Measurements from ENCODE around the gene BCL11B.

BCL11B gene

DNA sequence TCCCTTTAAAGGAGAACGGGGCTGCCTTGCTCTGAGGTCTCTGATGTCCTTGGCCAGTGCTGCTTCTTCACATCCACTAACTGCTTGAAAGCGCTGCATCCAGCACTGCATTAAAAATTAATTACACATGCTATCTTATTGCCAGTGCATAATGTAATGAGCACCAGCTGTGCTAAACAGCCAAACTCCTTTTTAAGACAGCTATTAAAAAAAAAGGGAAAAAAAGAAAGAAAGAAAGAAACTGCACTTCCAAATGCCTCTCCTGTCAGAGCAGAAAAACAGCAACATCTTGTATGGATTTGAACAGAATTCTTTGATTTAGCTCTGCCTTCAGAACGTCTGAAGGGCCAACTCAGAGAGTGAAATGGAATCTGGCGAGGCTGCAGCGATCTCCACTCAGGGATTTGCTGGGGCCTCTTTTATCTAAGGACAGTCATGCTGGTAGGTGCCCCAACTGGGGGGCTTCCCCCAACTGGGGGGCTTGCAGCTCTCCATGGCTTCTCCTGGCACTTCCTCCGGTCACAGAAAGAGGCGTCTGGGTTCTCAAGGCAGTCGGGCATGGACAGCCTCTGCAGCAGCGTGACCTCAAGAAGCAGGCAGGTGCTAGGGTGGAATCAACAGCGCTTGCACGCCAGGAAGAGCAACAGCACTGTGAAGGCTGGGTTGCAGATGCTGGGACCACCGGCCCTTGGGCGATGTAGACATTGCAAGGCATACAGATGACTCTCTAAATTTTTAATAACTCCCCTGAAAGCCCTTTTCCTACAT, 46.4 kb downstream of the BCL11B start:
- Histone ChIP-seq H3K9me3 (ENCODE audit: control insufficient read depth in 5 of 5, low read length in 5 of 5) (no peaks in the 10 kb centered on the region), H3K9ac (ENCODE audit: low read length in 5 of 5) (no peak overlapping the region), H3K36me3 (ENCODE audit: control insufficient read depth in 5 of 5, insufficient read depth in 5 of 5, low read length in 5 of 5) (no peaks in the 10 kb centered on the region), H3K27me3 (ENCODE audit: control insufficient read depth in 5 of 5, insufficient read depth in 4 of 5, low read length in 5 of 5) (peaks cover 3 to 26% (median 12%) of the 10 kb centered on the region in 5 donors), H3K4me3 (ENCODE audit: low read depth in 1 of 5, low read length in 5 of 5) (no peak overlapping the region), H3K27ac (ENCODE audit: low read depth, low read length) (no peak overlapping the region), H3K4me1 (ENCODE audit: control insufficient read depth in 5 of 5, insufficient read depth in 5 of 5, low read length in 5 of 5) (peaks cover 0 to 8% (median 0%) of the 10 kb centered on the region in 5 donors)

DNA sequence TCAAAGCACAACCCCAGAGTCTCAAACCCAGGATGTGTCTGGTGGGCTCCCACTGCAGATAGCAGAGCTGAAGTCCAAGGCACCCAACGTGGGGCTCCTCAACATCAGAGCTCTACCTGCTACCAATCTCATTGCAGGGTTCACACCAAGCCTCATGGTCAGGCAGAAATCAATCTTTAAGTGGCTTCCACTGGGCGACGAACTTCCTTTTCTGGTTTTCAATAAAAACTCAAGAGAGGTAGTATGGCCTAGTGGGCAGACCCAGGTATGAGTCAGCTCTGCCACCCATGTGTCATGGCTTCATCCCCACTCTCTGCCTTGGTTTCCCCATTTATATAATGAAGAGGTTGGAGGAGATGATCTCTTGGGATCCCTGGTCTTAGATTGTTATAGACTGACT, 47.0 kb downstream of the BCL11B start:
- Histone ChIP-seq H3K27ac (ENCODE audit: low read depth, low read length) (no peak overlapping the region), H3K4me1 (ENCODE audit: control insufficient read depth in 5 of 5, insufficient read depth in 5 of 5, low read length in 5 of 5) (peaks cover 0 to 8% (median 0%) of the 10 kb centered on the region in 5 donors), H3K9me3 (ENCODE audit: control insufficient read depth in 5 of 5, low read length in 5 of 5) (no peaks in the 10 kb centered on the region), H3K9ac (ENCODE audit: low read length in 5 of 5) (no peak overlapping the region), H3K36me3 (ENCODE audit: control insufficient read depth in 5 of 5, insufficient read depth in 5 of 5, low read length in 5 of 5) (no peaks in the 10 kb centered on the region), H3K27me3 (ENCODE audit: control insufficient read depth in 5 of 5, insufficient read depth in 4 of 5, low read length in 5 of 5) (peaks cover 3 to 24% (median 12%) of the 10 kb centered on the region in 5 donors), H3K4me3 (ENCODE audit: low read depth in 1 of 5, low read length in 5 of 5) (no peak overlapping the region)

DNA sequence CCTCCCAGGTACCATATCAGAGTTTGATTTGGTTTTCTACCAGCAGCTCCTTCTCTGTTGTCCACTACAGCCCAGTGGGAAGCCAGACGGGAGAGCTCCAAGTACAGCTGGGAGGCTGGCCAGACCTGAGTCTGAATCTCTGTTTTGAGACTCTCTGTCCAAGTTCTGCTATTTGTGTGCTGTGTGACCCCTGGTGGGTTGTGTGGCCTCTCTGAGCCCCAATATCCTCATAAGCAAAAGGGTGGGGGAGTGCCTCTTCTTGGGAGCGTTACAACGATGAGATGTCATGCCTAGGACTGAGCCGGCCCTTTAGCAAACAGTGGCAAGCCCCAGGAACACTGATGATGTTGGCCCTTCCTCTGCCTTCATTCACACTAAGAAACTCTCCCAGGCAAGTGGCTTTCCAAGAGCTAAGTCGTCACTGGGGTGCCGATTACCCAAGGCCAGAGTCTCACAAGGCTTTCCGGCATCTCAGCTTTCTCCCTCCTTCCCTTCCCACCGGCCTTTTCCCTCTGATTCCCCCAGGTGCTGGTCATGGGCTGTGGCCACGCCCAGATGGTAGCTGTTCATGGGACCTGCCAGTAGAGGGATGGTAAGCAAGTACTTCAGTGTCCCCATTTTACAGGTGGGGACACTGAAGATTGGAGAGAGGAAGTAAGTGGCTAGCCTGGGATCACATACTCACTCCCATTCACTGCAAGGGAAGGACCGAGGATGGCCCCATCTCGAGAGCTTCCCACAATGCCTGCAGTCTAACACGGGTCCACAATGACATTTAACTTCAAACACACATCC, 47.7 kb downstream of the BCL11B start:
- H3K4me3 ChIP-seq (ENCODE audit: low read depth in 1 of 5, low read length in 5 of 5) = no peak overlapping the region
- H3K9me3 ChIP-seq (ENCODE audit: control insufficient read depth in 5 of 5, low read length in 5 of 5) = no peaks in the 10 kb centered on the region
- H3K9ac ChIP-seq (ENCODE audit: low read length in 5 of 5) = no peak overlapping the region
- no peak overlapping the region for H3K27ac ChIP-seq (ENCODE audit: low read depth, low read length)
- peaks cover 3 to 20% (median 12%) of the 10 kb centered on the region in 5 donors for H3K27me3 ChIP-seq (ENCODE audit: control insufficient read depth in 5 of 5, insufficient read depth in 4 of 5, low read length in 5 of 5)
- peaks cover 0 to 5% (median 0%) of the 10 kb centered on the region in 5 donors for H3K4me1 ChIP-seq (ENCODE audit: control insufficient read depth in 5 of 5, insufficient read depth in 5 of 5, low read length in 5 of 5)
- no peaks in the 10 kb centered on the region for H3K36me3 ChIP-seq (ENCODE audit: control insufficient read depth in 5 of 5, insufficient read depth in 5 of 5, low read length in 5 of 5)

DNA sequence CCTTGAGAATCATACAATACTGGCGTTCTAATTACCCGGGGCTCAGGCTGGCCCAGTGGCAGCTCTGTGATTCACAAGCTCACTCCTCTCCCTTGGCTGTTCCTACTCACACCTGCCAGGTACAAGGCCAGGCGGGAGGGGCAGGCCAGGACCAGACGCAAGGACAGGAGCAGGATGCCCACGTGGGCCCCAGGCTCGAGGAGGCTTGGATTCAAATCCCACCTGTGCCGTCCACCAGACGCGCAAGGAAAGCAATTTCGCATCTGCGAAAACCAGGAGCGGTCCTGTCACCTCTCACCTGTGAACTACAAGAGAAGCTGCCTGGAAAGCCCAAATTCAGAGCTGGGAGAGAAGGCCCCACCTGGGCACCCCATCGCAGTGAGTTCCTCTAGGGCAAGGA, 50.6 kb downstream of the BCL11B start:
- Histone ChIP-seq H3K36me3 (ENCODE audit: control insufficient read depth in 5 of 5, insufficient read depth in 5 of 5, low read length in 5 of 5) (no peaks in the 10 kb centered on the region), H3K4me3 (ENCODE audit: low read depth in 1 of 5, low read length in 5 of 5) (no peak overlapping the region), H3K27ac (ENCODE audit: low read depth, low read length) (no peak overlapping the region), H3K27me3 (ENCODE audit: control insufficient read depth in 5 of 5, insufficient read depth in 4 of 5, low read length in 5 of 5) (peaks cover 3 to 17% (median 9%) of the 10 kb centered on the region in 5 donors), H3K4me1 (ENCODE audit: control insufficient read depth in 5 of 5, insufficient read depth in 5 of 5, low read length in 5 of 5) (peaks cover 0 to 5% (median 0%) of the 10 kb centered on the region in 5 donors), H3K9ac (ENCODE audit: low read length in 5 of 5) (no peak overlapping the region), H3K9me3 (ENCODE audit: control insufficient read depth in 5 of 5, low read length in 5 of 5) (no peaks in the 10 kb centered on the region)

DNA sequence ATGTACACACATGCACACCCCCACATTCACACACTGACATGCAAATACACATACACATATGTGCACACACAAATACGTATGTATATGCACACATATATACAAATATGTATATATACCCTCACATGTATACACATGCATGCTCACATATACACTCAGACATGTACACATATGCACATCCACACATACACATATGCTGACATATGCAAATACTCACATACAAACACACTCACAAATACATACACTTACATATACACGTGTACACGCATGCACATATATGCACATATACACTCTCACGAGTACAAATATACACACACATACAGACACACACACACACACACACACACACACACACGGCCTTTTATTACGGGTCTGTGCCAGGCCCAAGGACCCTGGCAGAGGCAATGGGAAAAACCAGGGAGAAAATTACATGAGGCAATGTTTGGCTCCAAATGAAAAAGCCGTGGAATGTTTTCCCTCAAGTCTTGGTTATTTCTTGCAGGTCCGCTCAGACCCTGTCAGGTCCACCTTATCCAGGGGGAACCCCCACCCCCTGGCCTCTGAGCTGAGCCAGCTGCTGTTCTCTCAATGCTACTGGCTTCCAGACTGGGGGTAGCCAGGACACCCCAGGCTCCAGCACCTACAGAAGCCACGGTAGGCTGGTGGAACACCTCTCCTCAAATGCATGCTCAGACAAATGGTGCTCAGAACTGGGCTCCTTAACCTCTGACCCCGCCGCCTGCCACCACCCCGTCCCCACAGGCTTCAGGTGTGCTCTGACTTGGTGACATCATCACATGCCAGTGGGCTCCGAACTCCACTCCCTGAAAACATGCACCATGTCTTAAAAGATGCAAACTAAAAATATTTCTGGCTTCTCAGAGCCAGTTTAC, 54.7 kb downstream of the BCL11B start:
- Histone ChIP-seq H3K36me3 (ENCODE audit: control insufficient read depth in 5 of 5, insufficient read depth in 5 of 5, low read length in 5 of 5) (no peaks in the 10 kb centered on the region), H3K9me3 (ENCODE audit: control insufficient read depth in 5 of 5, low read length in 5 of 5) (no peaks in the 10 kb centered on the region), H3K27ac (ENCODE audit: low read depth, low read length) (no peak overlapping the region), H3K27me3 (ENCODE audit: control insufficient read depth in 5 of 5, insufficient read depth in 4 of 5, low read length in 5 of 5) (peaks cover 3 to 27% (median 15%) of the 10 kb centered on the region in 5 donors), H3K4me1 (ENCODE audit: control insufficient read depth in 5 of 5, insufficient read depth in 5 of 5, low read length in 5 of 5) (peaks cover 0 to 6% (median 0%) of the 10 kb centered on the region in 5 donors), H3K4me3 (ENCODE audit: low read depth in 1 of 5, low read length in 5 of 5) (no peak overlapping the region), H3K9ac (ENCODE audit: low read length in 5 of 5) (no peak overlapping the region)

DNA sequence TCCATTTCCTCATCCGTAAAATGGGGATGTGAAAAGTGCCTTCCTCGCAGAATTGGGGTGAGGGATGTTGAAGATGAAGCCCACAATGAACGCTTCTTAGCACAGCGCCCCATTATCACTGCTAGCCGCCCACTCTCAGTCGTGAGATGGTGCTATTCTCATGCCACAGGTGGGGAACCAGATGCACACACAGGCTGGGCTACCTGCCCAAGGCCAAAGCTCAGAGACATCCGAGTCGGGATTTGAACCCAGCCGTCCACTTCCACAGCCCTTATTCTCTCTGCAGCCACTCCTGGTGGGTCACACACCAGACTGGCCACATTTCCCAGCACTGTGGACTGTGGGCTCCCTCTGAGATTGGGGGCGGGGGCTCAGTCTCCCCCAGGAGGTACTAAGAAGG, 55.8 kb downstream of the BCL11B start:
- peaks cover 0 to 6% (median 0%) of the 10 kb centered on the region in 5 donors for H3K4me1 ChIP-seq (ENCODE audit: control insufficient read depth in 5 of 5, insufficient read depth in 5 of 5, low read length in 5 of 5)
- no peak overlapping the region for H3K4me3 ChIP-seq (ENCODE audit: low read depth in 1 of 5, low read length in 5 of 5)
- no peaks in the 10 kb centered on the region for H3K9me3 ChIP-seq (ENCODE audit: control insufficient read depth in 5 of 5, low read length in 5 of 5)
- H3K36me3 ChIP-seq (ENCODE audit: control insufficient read depth in 5 of 5, insufficient read depth in 5 of 5, low read length in 5 of 5) = no peaks in the 10 kb centered on the region
- no peak overlapping the region for H3K9ac ChIP-seq (ENCODE audit: low read length in 5 of 5)
- H3K27ac ChIP-seq (ENCODE audit: low read depth, low read length) = no peak overlapping the region
- peaks cover 3 to 33% (median 19%) of the 10 kb centered on the region in 5 donors for H3K27me3 ChIP-seq (ENCODE audit: control insufficient read depth in 5 of 5, insufficient read depth in 4 of 5, low read length in 5 of 5)

DNA sequence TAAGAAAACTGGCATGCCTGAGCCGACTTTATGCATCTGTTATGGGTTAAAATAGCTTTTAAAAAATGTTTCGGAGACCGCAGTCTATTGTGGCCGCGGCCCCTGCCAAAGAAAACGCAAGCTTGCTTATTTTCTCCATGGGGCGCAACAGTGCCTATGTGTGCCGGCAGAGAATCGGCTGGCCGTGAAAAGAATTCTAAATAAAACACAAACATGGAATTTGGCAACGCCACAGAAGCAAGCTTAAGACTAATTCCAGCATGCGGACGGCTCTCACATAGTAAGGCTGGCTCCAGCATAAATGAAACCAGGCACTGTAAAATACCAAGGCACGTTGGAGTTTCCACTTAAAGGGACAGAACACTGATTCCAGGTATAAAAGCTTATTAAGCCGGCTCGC, 56.7 kb downstream of the BCL11B start:
- Histone ChIP-seq H3K9ac (ENCODE audit: low read length in 5 of 5) (peak overlapping the region in 1 of 5 donors; percentile 2), H3K4me3 (ENCODE audit: low read depth in 1 of 5, low read length in 5 of 5) (no peak overlapping the region), H3K27ac (ENCODE audit: low read depth, low read length) (no peak overlapping the region), H3K9me3 (ENCODE audit: control insufficient read depth in 5 of 5, low read length in 5 of 5) (no peaks in the 10 kb centered on the region), H3K4me1 (ENCODE audit: control insufficient read depth in 5 of 5, insufficient read depth in 5 of 5, low read length in 5 of 5) (peaks cover 0 to 6% (median 0%) of the 10 kb centered on the region in 5 donors), H3K27me3 (ENCODE audit: control insufficient read depth in 5 of 5, insufficient read depth in 4 of 5, low read length in 5 of 5) (peaks cover 3 to 38% (median 19%) of the 10 kb centered on the region in 5 donors), H3K36me3 (ENCODE audit: control insufficient read depth in 5 of 5, insufficient read depth in 5 of 5, low read length in 5 of 5) (no peaks in the 10 kb centered on the region)

DNA sequence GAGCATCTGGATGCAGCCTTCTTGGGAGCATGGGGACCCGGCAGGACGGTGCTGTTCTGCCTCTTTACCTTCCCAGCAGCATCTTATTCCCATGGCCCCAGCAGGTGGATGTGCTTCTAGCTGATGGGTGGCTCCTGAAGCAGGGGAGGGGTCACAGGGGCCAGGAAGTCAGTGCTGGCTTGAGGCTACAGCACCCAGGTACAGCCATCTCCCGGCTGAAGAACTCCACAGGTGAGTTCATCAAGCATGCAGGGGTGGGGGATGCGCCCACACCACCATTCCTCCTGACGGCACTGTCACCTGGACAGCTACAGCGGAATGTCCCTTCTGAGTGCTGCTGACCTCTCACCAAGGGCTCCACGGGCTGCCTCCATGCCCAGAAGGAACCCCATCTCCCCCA, 57.3 kb downstream of the BCL11B start:
- no peak overlapping the region for H3K9ac ChIP-seq (ENCODE audit: low read length in 5 of 5)
- H3K27me3 ChIP-seq (ENCODE audit: control insufficient read depth in 5 of 5, insufficient read depth in 4 of 5, low read length in 5 of 5) = peaks cover 3 to 38% (median 21%) of the 10 kb centered on the region in 5 donors
- peaks cover 0 to 6% (median 0%) of the 10 kb centered on the region in 5 donors for H3K4me1 ChIP-seq (ENCODE audit: control insufficient read depth in 5 of 5, insufficient read depth in 5 of 5, low read length in 5 of 5)
- H3K4me3 ChIP-seq (ENCODE audit: low read depth in 1 of 5, low read length in 5 of 5) = no peak overlapping the region
- no peaks in the 10 kb centered on the region for H3K9me3 ChIP-seq (ENCODE audit: control insufficient read depth in 5 of 5, low read length in 5 of 5)
- H3K36me3 ChIP-seq (ENCODE audit: control insufficient read depth in 5 of 5, insufficient read depth in 5 of 5, low read length in 5 of 5) = no peaks in the 10 kb centered on the region
- no peak overlapping the region for H3K27ac ChIP-seq (ENCODE audit: low read depth, low read length)

DNA sequence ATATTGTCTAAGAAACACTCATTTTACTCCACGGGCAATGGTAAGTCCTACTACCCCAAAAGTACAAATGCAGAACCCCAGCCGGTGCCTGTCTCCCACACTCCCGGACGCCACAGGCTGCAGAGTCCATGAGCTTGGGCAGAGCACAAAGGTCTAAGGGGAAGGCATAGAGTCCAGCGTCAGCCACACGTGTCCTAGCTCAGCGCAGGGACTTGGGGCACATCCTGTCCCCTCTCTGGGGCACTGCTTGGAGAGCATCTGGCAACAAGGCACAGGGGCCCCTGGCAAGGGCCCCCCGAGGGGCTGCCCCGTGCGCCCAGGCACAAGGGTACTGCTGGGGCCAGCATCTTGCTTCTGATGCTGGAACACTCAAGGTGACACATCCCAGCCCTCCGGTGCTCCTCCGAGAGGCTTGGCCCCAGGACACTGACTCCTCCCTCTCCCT, 58.4 kb downstream of the BCL11B start:
- Histone ChIP-seq H3K4me1 (ENCODE audit: control insufficient read depth in 5 of 5, insufficient read depth in 5 of 5, low read length in 5 of 5) (peaks cover 0 to 6% (median 0%) of the 10 kb centered on the region in 5 donors), H3K27ac (ENCODE audit: low read depth, low read length) (no peak overlapping the region), H3K4me3 (ENCODE audit: low read depth in 1 of 5, low read length in 5 of 5) (no peak overlapping the region), H3K27me3 (ENCODE audit: control insufficient read depth in 5 of 5, insufficient read depth in 4 of 5, low read length in 5 of 5) (peaks cover 3 to 38% (median 22%) of the 10 kb centered on the region in 5 donors), H3K9me3 (ENCODE audit: control insufficient read depth in 5 of 5, low read length in 5 of 5) (no peaks in the 10 kb centered on the region), H3K36me3 (ENCODE audit: control insufficient read depth in 5 of 5, insufficient read depth in 5 of 5, low read length in 5 of 5) (no peaks in the 10 kb centered on the region), H3K9ac (ENCODE audit: low read length in 5 of 5) (no peak overlapping the region)

Data from subcutaneous abdominal adipose tissue (tissue), 5 donors.